GM20000 (cell line): ENCODE measurements around the gene FPGS.

Source experiments
- DNase-seq: peaks from one replicate; pipeline ENCODE4 v3.0.0; 2012; ENCODE audit warnings: low spot score
- TF ChIP-seq, protein P1 (sequence below): IDR thresholded peaks from 2 replicates; pipeline ENCODE4 v1.5.1; 2012; ENCODE audit warnings: mild to moderate bottlenecking, control low read depth; ENCODE audit errors: extremely low read depth, missing control alignments

FPGS gene

GRCh38 chr9:127772603-127773002 lies 30.1 kb upstream of the FPGS start:
- no peak for DNase-seq
- TF ChIP-seq, protein P1, sequence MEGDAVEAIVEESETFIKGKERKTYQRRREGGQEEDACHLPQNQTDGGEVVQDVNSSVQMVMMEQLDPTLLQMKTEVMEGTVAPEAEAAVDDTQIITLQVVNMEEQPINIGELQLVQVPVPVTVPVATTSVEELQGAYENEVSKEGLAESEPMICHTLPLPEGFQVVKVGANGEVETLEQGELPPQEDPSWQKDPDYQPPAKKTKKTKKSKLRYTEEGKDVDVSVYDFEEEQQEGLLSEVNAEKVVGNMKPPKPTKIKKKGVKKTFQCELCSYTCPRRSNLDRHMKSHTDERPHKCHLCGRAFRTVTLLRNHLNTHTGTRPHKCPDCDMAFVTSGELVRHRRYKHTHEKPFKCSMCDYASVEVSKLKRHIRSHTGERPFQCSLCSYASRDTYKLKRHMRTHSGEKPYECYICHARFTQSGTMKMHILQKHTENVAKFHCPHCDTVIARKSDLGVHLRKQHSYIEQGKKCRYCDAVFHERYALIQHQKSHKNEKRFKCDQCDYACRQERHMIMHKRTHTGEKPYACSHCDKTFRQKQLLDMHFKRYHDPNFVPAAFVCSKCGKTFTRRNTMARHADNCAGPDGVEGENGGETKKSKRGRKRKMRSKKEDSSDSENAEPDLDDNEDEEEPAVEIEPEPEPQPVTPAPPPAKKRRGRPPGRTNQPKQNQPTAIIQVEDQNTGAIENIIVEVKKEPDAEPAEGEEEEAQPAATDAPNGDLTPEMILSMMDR = no peak

GRCh38 chr9:127773272-127773671 lies 29.4 kb upstream of the FPGS start:
- TF ChIP-seq, protein P1 = no peak
- no peak for DNase-seq

GRCh38 chr9:127773981-127774380 lies 28.7 kb upstream of the FPGS start:
- TF ChIP-seq, protein P1 = no peak

DNA sequence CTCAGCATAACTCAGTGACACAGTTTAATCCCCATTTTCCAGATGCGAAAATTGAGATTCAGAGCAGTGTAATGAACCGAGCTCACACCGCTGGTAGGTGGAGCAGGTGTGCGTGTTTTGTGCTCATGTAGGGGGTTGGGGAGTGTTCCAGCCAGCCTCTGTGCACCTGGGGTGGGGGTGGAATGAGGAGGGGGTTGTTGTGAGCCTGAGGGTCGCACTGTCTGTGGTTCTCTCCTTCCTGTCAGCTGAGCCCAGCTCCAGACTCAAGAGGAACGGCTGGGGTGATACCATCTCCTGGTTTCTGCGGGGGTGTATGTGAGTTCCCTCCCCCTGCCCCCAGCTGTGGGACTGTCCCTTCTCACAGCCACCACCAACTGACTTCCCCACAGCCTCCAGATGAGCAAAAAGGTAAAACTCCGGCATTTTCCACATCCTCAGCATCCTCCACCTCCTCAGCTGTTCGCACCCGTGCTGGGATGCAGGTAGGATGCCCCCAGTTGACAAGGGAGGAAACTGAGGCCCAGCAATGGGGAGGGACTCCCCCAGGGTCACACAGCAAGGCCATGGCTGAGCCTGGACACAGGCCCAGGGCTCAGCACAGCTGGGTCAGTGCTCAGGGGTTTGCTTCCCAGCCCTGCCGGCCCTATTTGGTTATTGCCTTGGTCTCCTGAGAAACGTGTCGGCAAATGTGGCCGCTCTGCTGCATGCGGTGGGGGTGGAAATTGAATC lies 26.3 kb upstream of the FPGS start:
- DNase-seq = peak; percentile 81

More at GRCh38 chr9:127773981-127774380, 28.7 kb upstream of the FPGS start:
- no peak for DNase-seq

GRCh38 chr9:127776924-127777289 lies 25.8 kb upstream of the FPGS start:
- DNase-seq = no peak
- TF ChIP-seq, protein P1 = no peak

More for the DNA sequence above, 26.3 kb upstream of the FPGS start:
- TF ChIP-seq, protein P1 = no peak

GRCh38 chr9:127777368-127777980 lies 25.2 kb upstream of the FPGS start:
- TF ChIP-seq, protein P1 = no peak
- DNase-seq = no peak

GRCh38 chr9:127778280-127779135 lies 24.2 kb upstream of the FPGS start, which contains the start of gene SH2D3C:
TSS of gene SH2D3C (minus strand) at chr9:127778666. CDS start at chr9:127778627, 39 bp downstream.
- TF ChIP-seq, protein P1 = no peak
- DNase-seq = no peak
